ENCODE results near the gene DLGAP4.
A peak's percentile ranks its signal among the peaks of the same experiment; 100 is the strongest.

DLGAP4 gene

GRCh38 chr20:36454698-36455427, 148.7 kb downstream of the DLGAP4 start:
- in situ Hi-C loops (cut with HindIII; ENCODE audit: low sequenced_read_pairs) = no loop called here
- DNase-seq (ENCODE audit: low read depth, low spot score) = no peak

GRCh38 chr20:36455972-36456625, 150.0 kb downstream of the DLGAP4 start:
- no peak for TF ChIP-seq CTCF (IDR thresholded peaks at IDR 0.05; ENCODE audit: low read depth, low read length)
- in situ Hi-C loops (cut with HindIII; ENCODE audit: low sequenced_read_pairs) = no loop called here
- no peak overlapping the region for H3K4me3 ChIP-seq (ENCODE audit: low read depth, low read length)
- no peak for DNase-seq (ENCODE audit: low read depth, low spot score)

More at GRCh38 chr20:36454698-36455427, 148.7 kb downstream of the DLGAP4 start:
- no peak overlapping the region for H3K4me3 ChIP-seq (ENCODE audit: low read depth, low read length)
- no peak for TF ChIP-seq CTCF (IDR thresholded peaks at IDR 0.05; ENCODE audit: low read depth, low read length)

GRCh38 chr20:36460648-36461599, 154.8 kb downstream of the DLGAP4 start:
- H3K4me3 ChIP-seq (ENCODE audit: low read depth, low read length) = peak overlapping the region; percentile 97
- TF ChIP-seq CTCF (IDR thresholded peaks at IDR 0.05; ENCODE audit: low read depth, low read length) = no peak
- peak; percentile 93 for DNase-seq (ENCODE audit: low read depth, low spot score)

GRCh38 chr20:36461600-36462439, 155.7 kb downstream of the DLGAP4 start:
- no peak for DNase-seq (ENCODE audit: low read depth, low spot score)
- peak overlapping the region; percentile 97 for H3K4me3 ChIP-seq (ENCODE audit: low read depth, low read length)
- TF ChIP-seq CTCF (IDR thresholded peaks at IDR 0.05; ENCODE audit: low read depth, low read length) = no peak
- in situ Hi-C loops (cut with HindIII; ENCODE audit: low sequenced_read_pairs) = no loop called here

More at GRCh38 chr20:36460648-36461599, 154.8 kb downstream of the DLGAP4 start:
- in situ Hi-C loops (cut with HindIII; ENCODE audit: low sequenced_read_pairs) = no loop called here

- DNase-seq (ENCODE audit: low read depth, low spot score) = peak; percentile 42
- in situ Hi-C loops (cut with HindIII; ENCODE audit: low sequenced_read_pairs) = no loop called here
- no peak for TF ChIP-seq CTCF (IDR thresholded peaks at IDR 0.05; ENCODE audit: low read depth, low read length)
- H3K4me3 ChIP-seq (ENCODE audit: low read depth, low read length) = peak overlapping the region; percentile 97
These were observed 156.5 kb downstream of the DLGAP4 start for GRCh38 chr20:36462440-36463211.

Measured in astrocyte of the spinal cord (primary cell).